Muscle of back (tissue), 11 donors: Measurements from ENCODE around the gene CYP27B1. TPM values are rescaled to one million over a fixed set of nuclear protein-coding genes. Genes with fewer than 3 reads are reported as not detected.
"Not testable (repeated sequence)": the region's sequence is repeated elsewhere in the genome, so short reads cannot be mapped to it uniquely, and the experiment has no call there.

Experiments used
- DNase-seq, 3 donors: peaks; one replicate each; pipeline versions ENCODE4 v3.0.0 to v3.0.0-alpha.2; 2013
- polyA plus RNA-seq, 10 donors: library from polyadenylated mRNA; unstranded; fragments of 120-200 nt; gene quantifications; one replicate each; pipeline ENCODE4 v1.2.1, GENCODE V29; 2013; ENCODE audit not compliant: insufficient read length in 10 of 10

The CYP27B1 gene
- polyA plus RNA-seq, 10 donors = 0.20 to 1.3 (median 0.82) TPM

- peak in 1 of 3 donors; percentile 7 for DNase-seq
Measured at GRCh38 chr12:57722716-57723629, 43.9 kb downstream of the CYP27B1 start.

GRCh38 chr12:57721846-57722608, 44.9 kb downstream of the CYP27B1 start:
- DNase-seq = not testable (repeated sequence)

GRCh38 chr12:57720606-57721595, 46.0 kb downstream of the CYP27B1 start:
- DNase-seq = no peak

GRCh38 chr12:57719777-57720605, 46.9 kb downstream of the CYP27B1 start:
- no peak for DNase-seq

GRCh38 chr12:57718641-57719528, 48.0 kb downstream of the CYP27B1 start:
- DNase-seq = no peak

- DNase-seq = no peak
Measured at GRCh38 chr12:57717846-57718640, 48.8 kb downstream of the CYP27B1 start.

- no peak for DNase-seq
Measured at GRCh38 chr12:57717131-57717530, 49.7 kb downstream of the CYP27B1 start.

- no peak for DNase-seq
Measured at GRCh38 chr12:57716305-57716704, 50.6 kb downstream of the CYP27B1 start.

- DNase-seq = no peak
Measured at GRCh38 chr12:57715786-57716185, 51.1 kb downstream of the CYP27B1 start.

- DNase-seq = not testable (repeated sequence)
Measured at GRCh38 chr12:57715036-57715748, 51.7 kb downstream of the CYP27B1 start.

- no peak for DNase-seq
Measured at GRCh38 chr12:57713209-57713608, 53.7 kb downstream of the CYP27B1 start.

- DNase-seq = no peak
Measured at GRCh38 chr12:57712701-57713100, 54.2 kb downstream of the CYP27B1 start.

Other genes with a start within 250 kb of the CYP27B1 start
- gene DDIT3, start 246.6 kb downstream of the CYP27B1 start, polyA plus RNA-seq = 10 to 100 TPM in 9 of 10 donors, 1 to 10 TPM in 1; 9.9 to 13.4 (median 11.4) TPM
- 10 to 100 TPM; 29.4 to 50.0 (median 36.5) TPM for gene MBD6, start 244.3 kb downstream of the CYP27B1 start, polyA plus RNA-seq
- 100 to 1,000 TPM; 131 to 157 (median 148) TPM for gene DCTN2, start 219.9 kb downstream of the CYP27B1 start, polyA plus RNA-seq
- under 1 TPM in 9 of 10 donors, not detected in 1; 0.08 to 0.46 (median 0.17) TPM for gene KIF5A, start 217.0 kb downstream of the CYP27B1 start, polyA plus RNA-seq
- 10 to 100 TPM; 10.4 to 16.0 (median 11.4) TPM for gene PIP4K2C, start 175.9 kb downstream of the CYP27B1 start, polyA plus RNA-seq
- gene DTX3, start 162.3 kb downstream of the CYP27B1 start, polyA plus RNA-seq = 10 to 100 TPM; 21.8 to 42.7 (median 26.5) TPM
- gene ARHGEF25, start 155.6 kb downstream of the CYP27B1 start, polyA plus RNA-seq = 10 to 100 TPM; 30.5 to 47.9 (median 37.8) TPM
- gene B4GALNT1, start 133.9 kb downstream of the CYP27B1 start, polyA plus RNA-seq = 1 to 10 TPM; 1.5 to 3.1 (median 2.6) TPM
- 100 to 1,000 TPM; 112 to 161 (median 121) TPM for gene OS9, start 72.9 kb downstream of the CYP27B1 start, polyA plus RNA-seq
- gene AGAP2, start 28.3 kb downstream of the CYP27B1 start, polyA plus RNA-seq = 10 to 100 TPM in 3 of 10 donors, 1 to 10 TPM in 7; 5.6 to 12.5 (median 7.3) TPM
- 10 to 100 TPM; 38.1 to 52.2 (median 44.0) TPM for gene TSPAN31, start 22.0 kb downstream of the CYP27B1 start, polyA plus RNA-seq
- gene CDK4, start 14.8 kb downstream of the CYP27B1 start, polyA plus RNA-seq = 100 to 1,000 TPM; 119 to 210 (median 154) TPM
- 10 to 100 TPM in 1 of 10 donors, 1 to 10 TPM in 9; 6.6 to 10.2 (median 7.9) TPM for gene MARCHF9, start 12.0 kb downstream of the CYP27B1 start, polyA plus RNA-seq
- 10 to 100 TPM; 19.5 to 28.7 (median 25.8) TPM for gene METTL1, start 5.0 kb upstream of the CYP27B1 start, polyA plus RNA-seq
- gene EEF1AKMT3, start 5.5 kb upstream of the CYP27B1 start, polyA plus RNA-seq = 1 to 10 TPM; 5.6 to 10.0 (median 6.6) TPM
- gene TSFM, start 15.7 kb upstream of the CYP27B1 start, polyA plus RNA-seq = 10 to 100 TPM; 22.6 to 34.7 (median 30.6) TPM
- 10 to 100 TPM in 7 of 10 donors, 1 to 10 TPM in 3; 8.6 to 30.6 (median 12.6) TPM for gene AVIL, start 51.7 kb upstream of the CYP27B1 start, polyA plus RNA-seq
- gene CTDSP2, start 79.7 kb upstream of the CYP27B1 start, polyA plus RNA-seq = 100 to 1,000 TPM; 181 to 215 (median 192) TPM
- 10 to 100 TPM in 4 of 10 donors, 1 to 10 TPM in 6; 4.9 to 11.5 (median 9.7) TPM for gene ATP23, start 174.5 kb upstream of the CYP27B1 start, polyA plus RNA-seq